ACHN (cell line): ENCODE results near the gene FXYD7.
"Not testable (repeated sequence)": the region's sequence is repeated elsewhere in the genome, so short reads cannot be mapped to it uniquely, and the experiment has no call there.

Source experiments
- DNase-seq: peaks from one replicate; pipeline ENCODE4 v3.0.0-alpha.2; 2015
- in situ Hi-C: cut with HindIII; loops from 2 replicates; pipeline ENCODE4 v1.10.0; 2017; ENCODE audit warnings: low sequenced_read_pairs, low pct_ligation_motif_present, low pct_unique_long_range_greater_than_20kb

FXYD7 gene

DNA sequence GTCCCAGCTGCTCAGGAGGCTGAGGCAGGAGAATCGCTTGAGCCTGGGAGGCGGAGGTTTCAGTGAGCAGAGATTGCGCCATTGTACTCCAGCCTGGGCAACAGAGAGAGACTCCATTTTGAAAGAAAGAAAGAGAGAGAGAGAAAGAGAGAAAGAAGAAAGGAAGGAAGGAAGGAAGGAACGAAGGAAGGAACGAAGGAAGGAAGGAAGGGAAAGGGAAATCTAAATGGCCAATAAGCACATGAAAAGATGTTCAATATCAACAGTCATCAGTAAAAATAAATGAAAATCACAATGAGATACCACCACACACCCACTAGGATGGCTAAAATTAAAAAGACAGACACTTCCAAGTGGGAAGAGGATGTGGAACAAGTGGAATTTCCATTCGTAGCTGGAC is 31.2 kb downstream of the FXYD7 start:
- no peak for DNase-seq
- in situ Hi-C loops = no loop called here

- in situ Hi-C loops = no loop called here
- no peak for DNase-seq
Observed at GRCh38 chr19:35176181-35176570, 33.1 kb downstream of the FXYD7 start.

DNA sequence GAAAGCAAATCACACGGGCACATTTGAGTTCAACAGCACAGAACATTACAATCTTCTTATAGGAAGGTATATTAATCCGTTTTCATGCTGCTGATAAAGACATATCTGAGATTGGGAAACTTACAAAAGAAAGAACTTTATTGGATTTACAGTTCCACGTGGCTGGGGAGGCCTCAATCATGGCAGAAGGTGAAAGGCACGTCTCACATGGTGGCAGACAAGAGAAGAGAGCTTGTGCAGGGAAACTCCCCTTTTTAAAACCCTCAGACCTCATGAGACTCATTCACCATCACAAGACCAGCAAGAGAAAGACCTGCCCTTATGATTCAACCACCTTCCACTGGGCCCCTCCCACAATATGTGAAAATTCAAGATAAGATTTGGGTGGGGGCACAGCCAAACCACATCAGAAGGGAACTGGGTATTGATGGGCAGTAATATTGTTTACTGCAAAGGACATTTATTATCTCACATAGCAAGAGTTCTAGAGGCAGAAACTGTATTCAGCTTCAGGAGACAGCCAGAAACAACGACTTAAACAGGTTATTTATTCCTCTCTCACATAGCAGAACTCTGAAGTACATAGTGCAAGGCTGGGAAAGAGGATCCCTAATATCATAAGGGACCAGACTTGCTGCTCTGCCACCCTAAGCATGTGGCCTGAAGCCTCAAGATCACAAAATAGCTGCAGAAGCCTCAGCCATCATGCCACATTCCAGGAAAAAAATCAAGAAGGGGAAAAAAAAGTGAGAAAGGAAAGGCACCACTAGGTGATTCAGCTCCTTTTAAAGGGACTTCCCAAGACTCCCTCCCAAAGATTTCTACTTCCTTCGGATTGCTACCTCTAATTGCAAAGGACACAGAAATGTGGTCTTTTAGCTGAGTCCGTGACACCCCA is 34.6 kb downstream of the FXYD7 start:
- in situ Hi-C loops = no loop called here

DNA sequence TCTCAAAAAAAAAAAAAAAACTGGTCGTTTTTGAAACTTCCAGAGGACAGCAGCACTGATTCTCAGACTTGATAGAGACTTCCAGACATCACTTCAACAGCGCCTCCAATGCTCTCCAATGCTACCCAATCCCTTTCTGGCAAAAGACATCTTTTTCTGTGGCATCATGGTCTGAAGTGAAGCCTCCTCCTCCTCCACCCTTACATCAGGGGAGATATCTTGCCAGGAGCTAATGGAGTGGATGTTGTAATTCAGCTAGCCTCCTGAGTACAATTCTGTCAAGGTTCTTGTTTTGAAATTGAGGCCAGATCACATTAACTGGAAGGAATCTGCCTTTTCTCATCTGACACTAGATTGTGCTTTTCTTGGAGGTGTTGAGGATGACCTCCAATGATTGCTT is 35.6 kb downstream of the FXYD7 start:
- in situ Hi-C loops = no loop called here

More for the DNA sequence above, 34.6 kb downstream of the FXYD7 start:
- DNase-seq = no peak

GRCh38 chr19:35179830-35180229 is 36.8 kb downstream of the FXYD7 start:
- DNase-seq = no peak
- in situ Hi-C loops = no loop called here

More for the DNA sequence above, 35.6 kb downstream of the FXYD7 start:
- DNase-seq = no peak

DNA sequence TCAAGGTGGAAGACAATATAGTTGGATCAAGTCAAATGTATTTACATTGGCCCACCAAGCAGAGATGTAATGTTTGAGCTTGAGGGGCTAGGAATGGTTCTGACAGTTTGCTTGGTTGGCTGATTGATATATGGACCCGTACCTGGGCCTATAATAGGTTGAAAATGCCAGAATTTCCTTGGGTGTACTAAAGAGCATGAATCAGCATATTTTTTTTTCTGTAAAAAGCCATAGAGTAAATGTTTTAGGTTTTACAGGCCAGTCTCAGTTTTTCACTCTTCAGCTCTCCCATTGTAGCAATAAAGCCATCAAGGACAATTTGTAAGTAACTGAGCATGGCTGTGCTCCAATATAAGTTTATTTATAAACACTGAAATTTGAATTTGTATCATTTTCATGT is 38.3 kb downstream of the FXYD7 start:
- in situ Hi-C loops = no loop called here
- DNase-seq = no peak

DNA sequence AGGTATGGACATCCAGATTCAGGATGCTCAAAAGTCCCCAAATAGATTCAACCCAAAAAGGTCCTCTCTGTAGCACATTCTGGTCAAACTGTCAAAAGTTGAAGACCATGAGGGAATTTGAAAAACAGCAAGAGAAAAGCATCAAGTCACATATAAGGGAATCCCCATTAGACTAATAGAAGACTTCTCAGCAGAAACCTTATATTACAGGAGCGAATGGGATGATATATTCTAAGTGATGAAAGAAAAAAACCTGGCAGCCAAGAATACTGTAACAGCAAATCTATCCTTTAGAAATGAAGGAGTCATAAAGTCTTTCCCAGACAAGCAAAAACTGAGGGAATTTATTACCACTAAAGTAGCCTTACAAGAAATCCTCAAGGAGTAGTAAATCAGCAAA is 41.2 kb downstream of the FXYD7 start:
- in situ Hi-C loops = no loop called here
- no peak for DNase-seq

GRCh38 chr19:35184884-35185283 is 41.8 kb downstream of the FXYD7 start:
- DNase-seq = no peak

GRCh38 chr19:35194012-35194984 is 51.2 kb downstream of the FXYD7 start:
- in situ Hi-C loops = no loop called here
- no peak for DNase-seq

More at GRCh38 chr19:35184884-35185283, 41.8 kb downstream of the FXYD7 start:
- in situ Hi-C loops = no loop called here

GRCh38 chr19:35195830-35196229 is 52.8 kb downstream of the FXYD7 start:
- in situ Hi-C loops = no loop called here
- peak; percentile 61 for DNase-seq

DNA sequence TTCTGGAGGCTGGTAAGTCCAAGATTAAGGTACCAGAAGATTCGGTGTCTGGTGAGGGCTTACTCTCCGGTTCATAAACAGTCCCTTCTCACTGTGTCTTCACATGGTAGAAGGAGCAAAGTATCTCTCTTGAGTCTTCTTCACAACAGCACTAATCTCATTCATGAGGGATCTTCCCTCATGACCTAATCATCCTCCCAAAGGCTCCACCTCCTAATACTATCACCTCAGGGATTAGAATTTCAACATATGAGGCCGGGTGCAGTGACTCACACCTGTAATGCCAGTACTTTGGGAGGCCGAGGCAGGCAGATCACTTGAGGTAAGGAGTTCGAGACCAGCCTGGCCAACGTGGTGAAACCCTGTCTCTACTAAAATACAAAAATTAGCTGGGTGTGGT is 53.8 kb downstream of the FXYD7 start:
- DNase-seq, in situ Hi-C loops: not testable (repeated sequence)

DNA sequence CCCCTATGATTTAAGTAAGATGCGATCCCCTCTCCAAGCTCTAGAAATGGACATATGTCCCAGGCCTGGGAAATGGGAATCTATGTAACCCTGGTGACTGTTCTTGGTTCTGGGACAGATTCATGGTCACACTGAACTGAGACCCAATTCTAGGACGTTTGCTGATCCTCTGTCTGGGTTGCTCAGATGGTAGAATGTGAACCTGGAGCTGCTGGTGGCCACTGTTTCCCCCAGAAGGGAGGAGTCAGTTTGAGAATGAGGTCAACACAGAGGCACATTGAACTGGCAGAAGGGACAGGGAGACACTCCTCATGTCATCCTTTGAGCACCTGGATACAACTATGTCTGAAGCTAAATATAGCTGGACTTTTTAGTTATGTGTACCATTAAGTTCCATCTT is 56.4 kb downstream of the FXYD7 start:
- in situ Hi-C loops = no loop called here
- no peak for DNase-seq

DNA sequence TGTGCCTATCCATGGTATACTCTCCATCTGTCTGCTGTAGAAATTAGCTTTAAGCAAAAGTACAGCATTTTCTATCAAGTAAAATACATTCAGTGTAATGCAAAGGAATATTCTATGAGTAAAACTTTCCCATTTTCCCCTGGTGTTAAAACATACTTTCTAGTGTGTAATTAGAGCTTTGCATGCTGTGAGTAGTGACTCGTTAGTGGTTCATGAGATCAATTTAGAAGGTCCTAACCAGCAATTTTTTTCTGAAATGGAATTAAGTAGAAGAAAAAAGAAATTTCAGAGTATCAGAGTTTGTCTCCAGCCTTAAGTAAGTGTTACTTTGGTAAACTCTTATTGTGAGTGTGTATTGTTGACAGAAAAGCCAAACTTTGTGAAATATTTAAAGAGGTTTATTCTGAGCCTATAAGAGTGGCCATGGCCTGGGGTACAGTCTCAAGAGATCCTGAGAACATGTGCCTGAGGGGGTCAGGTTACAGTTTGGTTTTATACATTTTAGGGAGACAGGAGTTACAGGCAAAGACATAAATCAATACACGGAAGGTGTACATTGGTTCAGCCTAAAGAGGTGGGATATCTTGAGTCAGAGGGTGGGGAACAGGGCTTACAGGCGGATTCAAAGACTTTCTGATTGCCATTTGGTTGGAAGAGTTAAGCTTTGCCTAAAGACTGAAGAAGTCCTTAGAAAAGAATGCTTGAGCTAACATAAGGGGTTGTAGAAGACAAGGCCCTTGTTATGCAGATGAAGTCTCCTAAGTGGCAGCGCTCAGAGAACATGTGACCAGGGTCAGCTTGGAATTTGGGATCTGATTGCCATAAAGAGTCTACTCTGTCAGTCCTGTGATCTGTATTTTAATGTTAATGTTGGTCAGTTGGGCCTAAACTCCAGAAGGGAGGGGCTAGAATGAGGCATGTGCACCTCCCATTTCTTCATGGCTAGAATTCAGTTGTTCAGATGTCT is 60.0 kb downstream of the FXYD7 start:
- no peak for DNase-seq
- in situ Hi-C loops = no loop called here
